Measurements from ENCODE around the gene PDE4D. TPM values are rescaled to one million over a fixed set of nuclear protein-coding genes. Genes with fewer than 3 reads are reported as not detected.
A peak's percentile ranks its signal among the peaks of the same experiment; 100 is the strongest.

The PDE4D gene
- total RNA-seq, 6 experiments from 2014 or later: 1.6 to 10.3 (median 5.6) TPM

GRCh38 chr5:59340637-59341036 lies 552.9 kb downstream of the PDE4D start:
- WGBS (ENCODE audit: insufficient coverage, low coverage, low lambda C conversion rate, missing lambda C conversion rate): 100% methylated on average over 1 of the region's 1 CpG
- no peak for ATAC-seq
- no peak overlapping the region for H3K4me3 ChIP-seq
- H3K9me3 ChIP-seq: no peaks in the 10 kb centered on the region
- no peak for DNase-seq
- TF ChIP-seq, protein P1, sequence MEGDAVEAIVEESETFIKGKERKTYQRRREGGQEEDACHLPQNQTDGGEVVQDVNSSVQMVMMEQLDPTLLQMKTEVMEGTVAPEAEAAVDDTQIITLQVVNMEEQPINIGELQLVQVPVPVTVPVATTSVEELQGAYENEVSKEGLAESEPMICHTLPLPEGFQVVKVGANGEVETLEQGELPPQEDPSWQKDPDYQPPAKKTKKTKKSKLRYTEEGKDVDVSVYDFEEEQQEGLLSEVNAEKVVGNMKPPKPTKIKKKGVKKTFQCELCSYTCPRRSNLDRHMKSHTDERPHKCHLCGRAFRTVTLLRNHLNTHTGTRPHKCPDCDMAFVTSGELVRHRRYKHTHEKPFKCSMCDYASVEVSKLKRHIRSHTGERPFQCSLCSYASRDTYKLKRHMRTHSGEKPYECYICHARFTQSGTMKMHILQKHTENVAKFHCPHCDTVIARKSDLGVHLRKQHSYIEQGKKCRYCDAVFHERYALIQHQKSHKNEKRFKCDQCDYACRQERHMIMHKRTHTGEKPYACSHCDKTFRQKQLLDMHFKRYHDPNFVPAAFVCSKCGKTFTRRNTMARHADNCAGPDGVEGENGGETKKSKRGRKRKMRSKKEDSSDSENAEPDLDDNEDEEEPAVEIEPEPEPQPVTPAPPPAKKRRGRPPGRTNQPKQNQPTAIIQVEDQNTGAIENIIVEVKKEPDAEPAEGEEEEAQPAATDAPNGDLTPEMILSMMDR (IDR thresholded peaks at IDR 0.05): no peak
- TF ChIP-seq POLR2A (IDR thresholded peaks at IDR 0.05): no peak
- H3K36me3 ChIP-seq: no peaks in the 10 kb centered on the region
- intact Hi-C loops (cut with DNase I): no loop called here
- H3K4me1 ChIP-seq: no peaks in the 10 kb centered on the region
- no peak overlapping the region for H3K27ac ChIP-seq
- H3K27me3 ChIP-seq: no peaks in the 10 kb centered on the region

GRCh38 chr5:59337240-59337639 lies 556.3 kb downstream of the PDE4D start:
- H3K9me3 ChIP-seq: no peaks in the 10 kb centered on the region
- no peaks in the 10 kb centered on the region for H3K36me3 ChIP-seq
- DNase-seq (no peak), ATAC-seq (no peak)
- no peaks in the 10 kb centered on the region for H3K27me3 ChIP-seq
- TF ChIP-seq, protein P1 (IDR thresholded peaks at IDR 0.05): no peak
- no peak for TF ChIP-seq POLR2A (IDR thresholded peaks at IDR 0.05)
- intact Hi-C loops (cut with DNase I): no loop called here
- WGBS (ENCODE audit: insufficient coverage, low coverage, low lambda C conversion rate, missing lambda C conversion rate): 55% methylated on average over 6 of the region's 8 CpGs
- H3K4me1 ChIP-seq: no peaks in the 10 kb centered on the region
- H3K27ac ChIP-seq: no peak overlapping the region
- no peak overlapping the region for H3K4me3 ChIP-seq

DNA sequence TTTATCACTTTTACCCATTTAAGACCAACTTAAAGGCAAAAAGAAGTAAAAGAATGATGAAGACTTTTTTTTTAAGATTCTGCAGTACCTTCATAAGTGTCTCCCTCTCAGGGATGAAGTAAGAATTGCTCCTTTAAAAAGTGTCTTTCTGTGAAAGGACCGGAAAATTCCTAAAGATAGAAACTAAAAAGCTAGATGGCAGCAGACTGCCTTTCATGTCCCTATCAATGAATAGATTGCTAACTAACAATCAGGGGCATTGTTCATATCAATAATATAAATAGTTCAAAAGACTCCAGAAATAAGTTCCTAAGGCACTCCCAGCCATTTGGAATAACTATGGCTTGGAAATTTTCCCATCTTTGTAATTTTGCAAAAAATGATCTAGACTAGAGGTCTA lies 558.0 kb downstream of the PDE4D start:
- Histone ChIP-seq H3K4me1 (no peaks in the 10 kb centered on the region), H3K36me3 (no peaks in the 10 kb centered on the region), H3K27ac (no peak overlapping the region), H3K4me3 (no peak overlapping the region), H3K9me3 (no peaks in the 10 kb centered on the region), H3K27me3 (no peaks in the 10 kb centered on the region)
- WGBS (ENCODE audit: insufficient coverage, low coverage, low lambda C conversion rate, missing lambda C conversion rate): 78% methylated on average over 1 of the region's 1 CpG
- DNase-seq (no peak), ATAC-seq (no peak)
- intact Hi-C loops (cut with DNase I): no loop called here
- TF ChIP-seq POLR2A (IDR thresholded peaks at IDR 0.05): no peak
- TF ChIP-seq, protein P1 (IDR thresholded peaks at IDR 0.05): peak in 1 of 4 donors; percentile 14

DNA sequence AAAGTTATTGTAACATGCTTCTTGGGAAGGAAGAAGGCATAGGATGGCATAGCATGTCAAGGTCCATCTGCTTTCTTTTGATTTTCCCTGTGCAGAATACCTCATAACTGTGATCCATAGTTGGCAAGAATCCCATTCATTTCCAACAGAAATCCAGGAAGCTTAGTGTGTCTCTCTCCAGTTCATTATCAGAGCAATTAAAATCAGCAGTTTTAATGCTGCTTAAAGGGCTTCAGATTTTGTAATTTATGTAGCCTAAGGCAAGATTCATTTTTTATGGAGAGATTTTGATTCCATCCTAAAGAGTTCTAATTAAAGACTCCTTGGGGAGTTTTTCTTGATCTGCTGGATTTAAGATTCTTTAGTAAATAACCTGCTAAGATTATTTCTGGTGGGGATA lies 560.1 kb downstream of the PDE4D start:
- DNase-seq (no peak), ATAC-seq (no peak)
- Histone ChIP-seq H3K36me3 (no peaks in the 10 kb centered on the region), H3K4me1 (no peaks in the 10 kb centered on the region), H3K9me3 (no peaks in the 10 kb centered on the region), H3K4me3 (no peak overlapping the region), H3K27me3 (no peaks in the 10 kb centered on the region), H3K27ac (no peak overlapping the region)
- TF ChIP-seq POLR2A (IDR thresholded peaks at IDR 0.05): no peak
- intact Hi-C loops (cut with DNase I): no loop called here

- no peaks in the 10 kb centered on the region for H3K36me3 ChIP-seq
- no peak overlapping the region for H3K27ac ChIP-seq
- no peak for DNase-seq
- H3K4me1 ChIP-seq: no peaks in the 10 kb centered on the region
- WGBS (ENCODE audit: insufficient coverage, low coverage, low lambda C conversion rate, missing lambda C conversion rate): 75% methylated on average over 2 of the region's 2 CpGs
- intact Hi-C loops (cut with DNase I): no loop called here
- no peaks in the 10 kb centered on the region for H3K27me3 ChIP-seq
- ATAC-seq: no peak
- no peak overlapping the region for H3K4me3 ChIP-seq
- no peaks in the 10 kb centered on the region for H3K9me3 ChIP-seq
- no peak for TF ChIP-seq POLR2A (IDR thresholded peaks at IDR 0.05)
- TF ChIP-seq, protein P1 (IDR thresholded peaks at IDR 0.05): no peak
Measured at GRCh38 chr5:59332236-59332973, 561.1 kb downstream of the PDE4D start.

Data from right lobe of liver (tissue), 6 donors.